Measurements from ENCODE around the gene MAP3K8.

MAP3K8 gene

DNA sequence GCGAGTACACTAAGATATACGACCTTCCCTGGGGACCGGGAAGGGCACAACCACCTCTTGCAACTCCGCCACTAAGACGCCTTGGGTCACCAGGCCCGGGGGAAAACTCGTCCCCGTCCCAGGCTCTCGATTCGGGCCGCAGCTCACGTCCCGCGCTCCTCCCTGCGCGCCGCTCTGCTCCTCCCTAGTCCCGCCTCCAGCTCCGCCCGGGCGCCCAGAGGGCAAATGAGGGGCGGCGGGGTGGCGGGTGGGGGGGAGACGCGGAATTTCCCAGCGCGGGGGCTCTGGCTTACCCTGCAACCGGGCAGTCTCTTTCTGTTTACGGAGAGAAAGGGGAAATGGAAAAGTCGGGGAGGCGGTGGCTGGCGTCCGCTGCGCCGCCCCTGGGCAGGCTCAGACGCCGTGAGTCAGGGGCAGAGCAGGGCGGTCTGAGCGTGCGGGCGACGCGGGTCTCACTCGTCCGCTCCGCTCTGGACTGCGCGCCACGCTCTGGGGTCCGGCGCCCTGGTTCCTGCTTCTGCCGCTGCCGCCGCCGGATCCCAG lies at the start of gene MAP3K8:
TSS of gene MAP3K8 (plus strand) at position 455 of the 543 bp plus-strand sequence. CDS start 4,755 bp downstream, outside the sequence.
- Histone ChIP-seq H3K9me3 (ENCODE audit: low read length) (no peaks in the 10 kb centered on the region), H3K4me1 (ENCODE audit: insufficient read depth, low read length) (peaks cover 34% of the 10 kb centered on the region), H3K27me3 (ENCODE audit: insufficient read depth, low read length) (no peaks in the 10 kb centered on the region), H2AFZ (ENCODE audit: low read depth, low read length) (peak within 1 kb of the TSS; percentile 92), H3K4me3 (ENCODE audit: low read length) (peak within 1 kb of the TSS; percentile 72), H3K36me3 (ENCODE audit: insufficient read depth, low read length) (peaks cover 2% of the 10 kb centered on the region)

DNA sequence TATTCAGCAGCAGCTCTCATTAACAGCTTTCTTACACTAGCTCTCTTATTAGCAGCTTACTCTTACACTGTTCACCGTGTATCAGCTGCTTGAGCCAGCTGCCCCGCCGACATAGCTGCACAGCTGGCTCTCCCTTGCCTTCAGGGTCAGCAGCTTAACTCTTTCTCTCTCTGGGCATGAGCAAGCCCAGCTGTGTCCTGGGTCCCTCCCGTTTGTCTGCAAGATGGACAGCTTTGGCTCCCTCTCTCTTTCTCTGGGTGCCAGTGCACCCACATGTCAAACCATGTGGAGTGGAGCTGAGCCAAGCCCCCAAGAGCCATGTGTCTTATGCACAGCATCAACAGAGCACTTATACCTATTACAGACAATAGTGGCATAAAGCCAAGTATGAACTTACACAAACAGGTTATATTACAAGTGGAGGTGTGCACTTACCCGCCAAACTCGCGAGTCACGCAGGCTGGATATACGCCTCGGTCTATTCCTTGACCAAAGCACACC lies 49.2 kb upstream of the MAP3K8 start:
- Histone ChIP-seq H2AFZ (ENCODE audit: low read depth, low read length) (no peak overlapping the region), H3K27me3 (ENCODE audit: insufficient read depth, low read length) (peaks cover 5% of the 10 kb centered on the region), H3K9me3 (ENCODE audit: low read length) (no peaks in the 10 kb centered on the region), H3K36me3 (ENCODE audit: insufficient read depth, low read length) (no peaks in the 10 kb centered on the region), H3K4me3 (ENCODE audit: low read length) (no peak overlapping the region), H3K4me1 (ENCODE audit: insufficient read depth, low read length) (peaks cover 12% of the 10 kb centered on the region)

DNA sequence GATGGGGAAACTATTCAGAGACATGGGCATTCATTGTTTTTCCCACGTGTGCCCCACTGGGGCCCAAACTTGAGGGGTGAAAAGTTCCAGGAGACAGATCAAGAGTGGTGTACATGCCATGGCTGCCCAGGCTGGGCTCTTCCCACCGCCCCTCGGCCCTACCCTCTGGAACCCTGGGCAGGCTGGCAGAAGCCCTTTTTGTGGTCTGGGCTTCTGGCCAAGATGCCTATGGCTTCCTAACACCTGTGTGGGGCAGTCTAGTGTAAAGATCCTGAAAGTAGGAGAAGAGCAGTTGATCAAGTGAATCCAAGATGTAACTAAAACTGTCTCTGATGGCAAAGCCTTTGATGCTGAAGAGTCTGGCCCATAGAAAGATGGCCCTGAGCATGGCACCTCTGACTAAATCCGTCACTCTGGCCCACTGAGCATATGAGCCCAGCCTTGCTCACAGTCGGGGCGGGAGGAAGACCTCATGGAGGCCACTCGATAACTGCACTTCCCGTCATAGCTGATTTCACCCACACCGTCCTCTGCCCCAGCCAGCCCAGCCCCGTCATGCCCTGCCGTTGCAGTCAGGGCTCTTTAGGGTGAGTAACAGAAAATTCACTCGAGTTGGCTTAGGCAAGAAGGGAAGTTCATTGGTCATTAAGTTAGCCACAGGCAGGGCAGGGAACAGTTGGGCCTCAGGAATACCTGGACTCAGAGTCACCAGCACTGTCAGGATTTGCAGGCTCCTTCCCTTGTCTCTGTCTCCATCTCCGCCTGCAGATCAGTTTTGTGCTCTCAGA lies 47.0 kb upstream of the MAP3K8 start:
- H3K4me1 ChIP-seq (ENCODE audit: insufficient read depth, low read length): peaks cover 12% of the 10 kb centered on the region
- H3K9me3 ChIP-seq (ENCODE audit: low read length): no peaks in the 10 kb centered on the region
- no peaks in the 10 kb centered on the region for H3K36me3 ChIP-seq (ENCODE audit: insufficient read depth, low read length)

DNA sequence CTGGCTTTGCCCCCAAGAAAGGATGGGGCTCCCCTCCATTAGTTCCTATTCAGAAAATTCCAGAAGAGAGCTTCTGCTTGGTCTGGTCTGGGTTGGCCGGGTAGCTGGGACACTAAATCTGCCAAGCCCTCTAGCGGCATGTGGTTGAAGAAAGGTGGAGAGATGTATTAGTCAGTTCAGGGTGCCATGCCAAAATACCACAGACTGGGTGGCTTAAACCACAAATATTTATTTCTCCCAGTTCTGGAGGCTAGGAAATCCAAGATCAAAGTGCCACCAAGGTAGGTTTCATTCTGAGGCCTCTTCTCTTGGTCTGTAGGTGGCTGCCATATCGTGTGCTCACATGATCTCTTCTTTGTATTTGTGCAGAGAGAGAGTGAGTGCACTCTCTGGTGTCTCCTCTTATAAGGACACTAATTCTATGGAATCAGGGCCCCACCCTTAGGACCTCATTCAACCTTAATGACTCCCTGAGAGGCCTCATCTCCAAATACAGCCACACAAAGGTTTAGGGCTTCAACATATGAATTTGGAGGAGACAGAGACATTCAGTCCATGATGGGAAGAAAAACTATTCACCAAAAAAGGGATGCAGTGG lies 46.2 kb upstream of the MAP3K8 start:
- H3K27me3 ChIP-seq (ENCODE audit: insufficient read depth, low read length): peaks cover 5% of the 10 kb centered on the region
- H3K9me3 ChIP-seq (ENCODE audit: low read length): no peaks in the 10 kb centered on the region
- H3K4me3 ChIP-seq (ENCODE audit: low read length): no peak overlapping the region
- H2AFZ ChIP-seq (ENCODE audit: low read depth, low read length): no peak overlapping the region
- no peaks in the 10 kb centered on the region for H3K36me3 ChIP-seq (ENCODE audit: insufficient read depth, low read length)
- H3K4me1 ChIP-seq (ENCODE audit: insufficient read depth, low read length): peaks cover 12% of the 10 kb centered on the region

More for the DNA sequence above, 47.0 kb upstream of the MAP3K8 start:
- no peak overlapping the region for H2AFZ ChIP-seq (ENCODE audit: low read depth, low read length)
- no peak overlapping the region for H3K4me3 ChIP-seq (ENCODE audit: low read length)
- peaks cover 5% of the 10 kb centered on the region for H3K27me3 ChIP-seq (ENCODE audit: insufficient read depth, low read length)

DNA sequence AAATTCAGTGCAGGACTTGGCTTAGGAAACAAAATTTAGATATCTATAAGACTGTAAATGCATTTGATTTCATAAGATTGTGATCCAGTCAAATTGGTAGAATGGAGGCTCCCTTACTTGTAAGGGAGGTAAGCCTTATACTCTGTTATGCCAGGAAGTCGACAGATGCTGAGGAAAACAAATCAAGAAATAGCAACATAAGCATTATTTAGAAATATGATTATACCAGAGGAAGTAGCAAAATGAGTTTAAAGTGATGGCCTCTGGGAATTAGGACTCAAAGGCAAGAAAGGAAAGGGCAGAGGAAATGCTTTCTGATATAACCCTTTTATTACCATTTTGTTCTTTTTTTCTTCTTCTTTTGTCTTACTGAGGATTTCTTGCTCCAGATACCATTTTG lies 44.4 kb upstream of the MAP3K8 start:
- Histone ChIP-seq H3K4me1 (ENCODE audit: insufficient read depth, low read length) (no peaks in the 10 kb centered on the region), H3K4me3 (ENCODE audit: low read length) (no peak overlapping the region), H2AFZ (ENCODE audit: low read depth, low read length) (no peak overlapping the region), H3K9me3 (ENCODE audit: low read length) (no peaks in the 10 kb centered on the region), H3K27me3 (ENCODE audit: insufficient read depth, low read length) (peaks cover 5% of the 10 kb centered on the region), H3K36me3 (ENCODE audit: insufficient read depth, low read length) (no peaks in the 10 kb centered on the region)

DNA sequence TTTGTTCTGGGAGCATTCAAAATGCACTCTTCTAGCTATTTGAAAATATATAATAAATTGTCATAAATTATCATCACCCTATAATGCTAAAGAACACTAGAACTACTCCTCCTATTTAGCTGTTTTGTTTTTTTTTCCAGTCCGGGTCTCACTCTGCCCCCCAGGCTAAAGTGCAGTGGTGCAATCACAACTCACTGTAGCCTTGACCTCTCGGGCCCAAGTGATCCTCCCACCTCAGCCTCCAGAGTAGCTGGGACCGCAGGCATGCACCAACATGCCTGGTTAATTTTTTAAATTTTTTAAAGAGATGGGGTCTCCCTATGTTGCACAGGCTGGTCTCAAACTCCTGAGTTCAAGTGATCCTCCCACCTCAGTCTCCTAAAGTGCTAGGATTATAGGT lies 43.8 kb upstream of the MAP3K8 start:
- Histone ChIP-seq H3K27me3 (ENCODE audit: insufficient read depth, low read length) (peaks cover 5% of the 10 kb centered on the region), H3K9me3 (ENCODE audit: low read length) (no peaks in the 10 kb centered on the region), H3K36me3 (ENCODE audit: insufficient read depth, low read length) (no peaks in the 10 kb centered on the region), H3K4me3 (ENCODE audit: low read length) (no peak overlapping the region), H2AFZ (ENCODE audit: low read depth, low read length) (no peak overlapping the region), H3K4me1 (ENCODE audit: insufficient read depth, low read length) (no peaks in the 10 kb centered on the region)

DNA sequence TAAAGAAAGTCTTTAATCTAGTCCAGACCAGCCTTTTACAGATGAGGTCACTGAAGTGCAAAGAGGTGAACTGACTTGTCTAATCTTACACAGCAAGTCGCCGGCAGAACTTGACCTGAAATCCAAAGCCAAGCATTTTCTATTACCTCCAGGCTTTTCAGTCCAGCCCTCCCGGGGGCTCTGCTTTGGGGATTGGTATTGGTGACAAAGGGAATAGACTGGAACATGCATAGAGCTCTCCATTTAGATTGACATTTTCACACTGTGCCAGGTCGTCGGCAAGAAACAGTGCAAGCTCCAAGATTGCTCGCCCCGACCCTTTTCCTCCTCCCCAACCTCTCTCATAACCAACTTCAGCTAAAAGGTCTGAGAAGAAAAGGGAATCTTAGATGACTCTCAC lies 42.7 kb upstream of the MAP3K8 start:
- Histone ChIP-seq H3K4me1 (ENCODE audit: insufficient read depth, low read length) (no peaks in the 10 kb centered on the region), H3K36me3 (ENCODE audit: insufficient read depth, low read length) (no peaks in the 10 kb centered on the region), H3K27me3 (ENCODE audit: insufficient read depth, low read length) (peaks cover 8% of the 10 kb centered on the region), H3K4me3 (ENCODE audit: low read length) (no peak overlapping the region), H2AFZ (ENCODE audit: low read depth, low read length) (no peak overlapping the region), H3K9me3 (ENCODE audit: low read length) (no peaks in the 10 kb centered on the region)

DNA sequence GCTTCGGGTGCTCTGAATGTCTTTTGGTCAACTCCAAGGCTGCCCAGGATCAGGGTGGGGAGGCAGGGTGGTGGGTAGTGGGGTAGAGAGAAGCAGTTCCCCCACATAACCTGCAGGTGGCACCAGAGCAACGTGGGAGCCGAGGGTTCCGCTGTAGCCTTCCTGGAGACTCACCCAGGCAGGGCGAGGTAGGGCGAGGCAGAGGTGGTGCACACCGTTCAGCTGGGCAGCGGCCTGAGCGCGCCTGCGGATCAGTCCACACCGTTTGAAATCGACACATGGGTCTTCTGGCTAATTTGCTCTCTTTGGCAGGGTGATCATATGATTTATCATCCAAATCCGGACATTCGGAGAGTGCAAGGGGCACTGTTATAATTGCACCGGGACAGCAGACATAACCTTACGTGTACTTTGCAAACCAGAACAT lies 41.4 kb upstream of the MAP3K8 start:
- no peaks in the 10 kb centered on the region for H3K36me3 ChIP-seq (ENCODE audit: insufficient read depth, low read length)
- no peaks in the 10 kb centered on the region for H3K4me1 ChIP-seq (ENCODE audit: insufficient read depth, low read length)
- no peak overlapping the region for H2AFZ ChIP-seq (ENCODE audit: low read depth, low read length)
- H3K4me3 ChIP-seq (ENCODE audit: low read length): no peak overlapping the region
- H3K9me3 ChIP-seq (ENCODE audit: low read length): no peaks in the 10 kb centered on the region
- H3K27me3 ChIP-seq (ENCODE audit: insufficient read depth, low read length): peaks cover 12% of the 10 kb centered on the region

DNA sequence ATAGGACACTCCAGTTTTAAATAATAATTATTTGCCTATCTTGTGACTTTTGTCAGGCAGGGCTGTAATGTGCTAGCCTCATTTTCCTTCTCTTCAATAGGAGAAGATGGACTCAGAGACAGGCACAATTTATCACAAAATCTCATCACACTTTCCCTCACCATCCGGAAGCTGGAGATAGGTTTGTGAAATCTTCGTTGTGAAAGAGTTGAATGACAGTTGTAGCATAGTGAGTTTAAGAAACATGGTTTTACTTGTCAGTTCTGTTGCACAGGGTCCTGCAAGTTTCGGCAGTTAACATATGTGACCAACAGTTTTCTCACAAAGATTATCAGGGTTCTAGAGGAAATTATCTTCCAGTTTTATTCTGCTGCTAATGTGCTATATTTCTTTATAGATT lies 37.7 kb upstream of the MAP3K8 start:
- Histone ChIP-seq H3K4me3 (ENCODE audit: low read length) (no peak overlapping the region), H3K4me1 (ENCODE audit: insufficient read depth, low read length) (no peaks in the 10 kb centered on the region), H2AFZ (ENCODE audit: low read depth, low read length) (no peak overlapping the region), H3K36me3 (ENCODE audit: insufficient read depth, low read length) (no peaks in the 10 kb centered on the region), H3K9me3 (ENCODE audit: low read length) (no peaks in the 10 kb centered on the region), H3K27me3 (ENCODE audit: insufficient read depth, low read length) (peaks cover 18% of the 10 kb centered on the region)

DNA sequence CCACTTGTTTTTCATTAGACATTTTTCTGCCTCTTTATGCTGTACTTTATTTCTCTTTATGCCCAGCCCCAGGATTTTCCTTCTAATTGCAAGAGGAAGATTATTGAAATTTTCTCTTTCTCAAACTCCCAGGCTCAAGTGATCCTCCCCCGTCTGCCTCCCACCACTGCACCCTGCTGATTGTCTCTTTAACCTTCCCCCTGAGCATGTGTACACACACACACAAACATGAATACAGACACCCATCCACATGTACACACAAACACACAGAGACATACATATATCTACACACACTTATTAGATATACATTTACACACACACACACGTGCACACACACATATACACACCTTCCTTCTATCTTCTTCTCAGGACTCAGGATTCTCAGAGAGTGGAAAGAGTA lies 37.3 kb upstream of the MAP3K8 start:
- Histone ChIP-seq H3K36me3 (ENCODE audit: insufficient read depth, low read length) (no peaks in the 10 kb centered on the region), H3K27me3 (ENCODE audit: insufficient read depth, low read length) (peaks cover 18% of the 10 kb centered on the region), H3K9me3 (ENCODE audit: low read length) (no peaks in the 10 kb centered on the region), H3K4me1 (ENCODE audit: insufficient read depth, low read length) (no peaks in the 10 kb centered on the region), H2AFZ (ENCODE audit: low read depth, low read length) (no peak overlapping the region), H3K4me3 (ENCODE audit: low read length) (no peak overlapping the region)

DNA sequence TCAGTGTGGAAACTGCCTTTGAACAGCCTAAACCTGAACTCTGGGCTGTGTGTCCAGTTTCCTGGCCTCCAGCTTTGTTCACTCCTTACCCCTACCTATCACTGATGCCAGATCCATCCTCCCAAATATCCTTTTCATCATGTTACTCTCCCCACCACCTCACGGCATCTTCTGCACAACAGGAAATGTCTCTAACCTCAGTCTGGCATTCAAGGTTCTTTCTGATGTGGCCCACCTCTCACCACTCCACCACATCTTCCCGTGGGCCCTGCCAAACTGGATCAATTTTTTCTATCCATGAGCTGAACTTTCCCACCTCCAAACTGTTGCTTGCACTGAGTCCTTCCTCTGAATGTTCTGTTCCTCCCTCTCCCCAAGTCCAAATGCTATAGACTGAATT lies 35.8 kb upstream of the MAP3K8 start:
- Histone ChIP-seq H2AFZ (ENCODE audit: low read depth, low read length) (no peak overlapping the region), H3K36me3 (ENCODE audit: insufficient read depth, low read length) (no peaks in the 10 kb centered on the region), H3K9me3 (ENCODE audit: low read length) (no peaks in the 10 kb centered on the region), H3K4me3 (ENCODE audit: low read length) (no peak overlapping the region), H3K4me1 (ENCODE audit: insufficient read depth, low read length) (no peaks in the 10 kb centered on the region), H3K27me3 (ENCODE audit: insufficient read depth, low read length) (peaks cover 18% of the 10 kb centered on the region)

DNA sequence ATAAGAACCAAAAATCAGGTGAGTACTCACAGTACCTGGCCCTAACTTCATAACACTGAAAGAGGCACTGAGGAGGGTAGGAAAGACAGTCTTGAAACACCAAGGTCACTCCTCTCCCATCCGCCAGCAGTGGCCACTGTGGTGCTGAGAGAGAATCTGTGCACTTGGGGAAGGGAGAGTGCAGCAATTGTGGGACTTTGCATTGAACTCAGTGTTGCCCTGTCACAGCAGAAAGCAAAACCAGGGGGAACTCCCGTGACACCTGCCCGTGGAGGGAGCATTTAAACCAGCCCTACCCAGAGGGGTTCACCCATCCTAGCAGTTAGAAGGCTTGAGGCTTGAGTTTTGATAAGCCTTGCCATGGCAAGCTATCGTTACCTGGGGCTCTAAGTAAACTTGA lies 35.2 kb upstream of the MAP3K8 start:
- Histone ChIP-seq H3K4me1 (ENCODE audit: insufficient read depth, low read length) (no peaks in the 10 kb centered on the region), H3K36me3 (ENCODE audit: insufficient read depth, low read length) (no peaks in the 10 kb centered on the region), H2AFZ (ENCODE audit: low read depth, low read length) (no peak overlapping the region), H3K27me3 (ENCODE audit: insufficient read depth, low read length) (peaks cover 18% of the 10 kb centered on the region), H3K9me3 (ENCODE audit: low read length) (peaks cover 2% of the 10 kb centered on the region), H3K4me3 (ENCODE audit: low read length) (no peak overlapping the region)

DNA sequence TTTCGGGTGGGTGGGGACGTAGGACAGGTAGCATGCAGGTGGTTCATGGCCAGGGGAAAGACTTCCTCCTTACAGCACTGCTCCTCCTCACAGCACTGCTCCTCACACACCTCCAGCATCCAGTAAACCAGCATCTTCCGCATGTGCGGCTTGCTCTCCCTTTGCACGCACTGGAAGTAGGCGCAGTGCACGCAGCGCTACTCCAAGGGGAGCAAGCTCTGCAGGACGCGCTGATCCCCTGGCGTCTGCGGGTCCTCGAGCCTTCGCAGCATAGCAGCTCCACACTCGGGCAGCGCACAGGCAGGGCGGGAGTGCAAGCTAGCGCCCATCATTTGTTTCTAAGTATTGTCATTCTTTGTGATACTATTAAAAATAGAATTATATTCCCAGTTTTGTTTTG lies 30.5 kb upstream of the MAP3K8 start:
- Histone ChIP-seq H3K4me1 (ENCODE audit: insufficient read depth, low read length) (no peaks in the 10 kb centered on the region), H3K9me3 (ENCODE audit: low read length) (peaks cover 2% of the 10 kb centered on the region), H3K36me3 (ENCODE audit: insufficient read depth, low read length) (no peaks in the 10 kb centered on the region), H3K27me3 (ENCODE audit: insufficient read depth, low read length) (peaks cover 5% of the 10 kb centered on the region), H3K4me3 (ENCODE audit: low read length) (no peak overlapping the region), H2AFZ (ENCODE audit: low read depth, low read length) (no peak overlapping the region)

All from neuron (in vitro differentiated cells).